IMR-90 (cell line): ENCODE data around the gene SBK2. TPM values are rescaled to one million over a fixed set of nuclear protein-coding genes. Genes with fewer than 3 reads are reported as not detected.

ENCODE experiments used
- ATAC-seq: fragments of 200-7000 bp; cut with Tn5 transposase; 2 replicates; pipeline ENCODE4 v1.9.1; 2020; ENCODE audit warnings: low read depth, mild to moderate bottlenecking, moderate library complexity
- BruUV-seq: library from RNA; stranded (reverse); fragments of 400-500 nt; replicated peaks from 2 replicates; lab custom pipeline; 2021; lab: Mats Ljungman, UMichigan
- CTCF ChIA-PET: fragments of 300-600 bp; formaldehyde crosslinking; extraction: SDS; loops from one replicate; lab custom pipeline; 2021; ENCODE audit warnings: antibody characterized with exemption; lab: Yijun Ruan, JAX
- POLR2A ChIA-PET: fragments of 300-600 bp; sonication (Branson Sonifier 250); formaldehyde crosslinking; loops from one replicate; lab custom pipeline; 2022; ENCODE audit warnings: antibody characterized with exemption; ENCODE audit not compliant: unreplicated experiment; lab: Charles Lee
- DNase-seq: peaks from one replicate; pipeline ENCODE4 v3.0.0; 2013
- H2AFZ ChIP-seq: replicated peaks from 2 replicates; pipeline ENCODE3; 2013; ENCODE audit warnings: low read length, mild to moderate bottlenecking; ENCODE audit not compliant: poor library complexity
- H2AK5ac ChIP-seq: 2 replicates; pipeline ENCODE4 v1.6.1; 2013; ENCODE audit warnings: low read depth, low read length, inconsistent platforms
- H2AK9ac ChIP-seq: replicated peaks from 2 replicates; pipeline ENCODE3; 2013; ENCODE audit warnings: mild to moderate bottlenecking, low read depth, low read length, moderate library complexity; ENCODE audit not compliant: poor library complexity
- H2BK120ac ChIP-seq: 2 replicates; pipeline ENCODE4 v1.6.1; 2013; ENCODE audit warnings: low read depth, low read length, inconsistent platforms
- H2BK15ac ChIP-seq: 3 replicates; pipeline ENCODE4 v1.6.1; 2013; ENCODE audit warnings: low read depth, low read length, inconsistent platforms
- H2BK20ac ChIP-seq: 2 replicates; pipeline ENCODE4 v1.6.1; 2013; ENCODE audit warnings: low read depth, mild to moderate bottlenecking, inconsistent platforms, low read length, moderate library complexity
- H2BK5ac ChIP-seq: 2 replicates; pipeline ENCODE4 v1.6.1; 2013; ENCODE audit warnings: mild to moderate bottlenecking, low read depth, low read length, inconsistent platforms; ENCODE audit not compliant: poor library complexity, severe bottlenecking
- H3K14ac ChIP-seq: replicated peaks from 2 replicates; pipeline ENCODE4 v1.6.1; 2013; ENCODE audit warnings: low read depth, low read length, inconsistent platforms
- H3K18ac ChIP-seq: 2 replicates; pipeline ENCODE4 v1.6.1; 2013; ENCODE audit warnings: low read depth, low read length, control low read depth
- H3K23ac ChIP-seq: 2 replicates; pipeline ENCODE4 v1.6.1; 2013; ENCODE audit warnings: low read depth, low read length, inconsistent platforms
- H3K27ac ChIP-seq: 2 replicates; pipeline ENCODE4 v1.5.1; 2013; ENCODE audit warnings: mild to moderate bottlenecking, control low read depth, low read length; ENCODE audit not compliant: insufficient read depth
- H3K27me3 ChIP-seq: 2 replicates; pipeline ENCODE4 v1.6.1; 2013; ENCODE audit warnings: low read length; ENCODE audit not compliant: control insufficient read depth, insufficient read depth
- H3K36me3 ChIP-seq: 2 replicates; pipeline ENCODE4 v1.6.1; 2013; ENCODE audit warnings: low read length, mixed read lengths; ENCODE audit not compliant: control insufficient read depth, insufficient read depth
- H3K4ac ChIP-seq: 2 replicates; pipeline ENCODE4 v1.6.1; 2013; ENCODE audit warnings: low read depth, low read length, inconsistent platforms
- H3K4me1 ChIP-seq: 2 replicates; pipeline ENCODE4 v1.6.1; 2013; ENCODE audit warnings: low read length, mixed read lengths; ENCODE audit not compliant: control insufficient read depth, insufficient read depth
- H3K4me2 ChIP-seq: 2 replicates; pipeline ENCODE4 v1.6.1; 2013; ENCODE audit warnings: low read depth, mild to moderate bottlenecking, control low read depth, low read length, moderate library complexity
- H3K4me3 ChIP-seq: 2 replicates; pipeline ENCODE4 v1.5.1; 2013; ENCODE audit warnings: low read depth, mild to moderate bottlenecking, control low read depth, low read length, moderate library complexity; ENCODE audit not compliant: insufficient read depth
- H3K56ac ChIP-seq: 2 replicates; pipeline ENCODE4 v1.6.1; 2013; ENCODE audit warnings: low read length, inconsistent platforms; ENCODE audit not compliant: insufficient read depth; ENCODE audit errors: extremely low read depth
- H3K79me1 ChIP-seq, 2 experiments: 2 replicates each; pipeline ENCODE4 v1.6.1; 2013; ENCODE audit warnings: low read length in 2 of 2, inconsistent platforms in 1 of 2, low read depth in 1 of 2
- H3K9ac ChIP-seq: 2 replicates; pipeline ENCODE4 v1.6.1; 2013; ENCODE audit warnings: low read depth, low read length, control low read depth
- H3K9me1 ChIP-seq: 2 replicates; pipeline ENCODE4 v1.6.1; 2013; ENCODE audit warnings: low read length, inconsistent platforms; ENCODE audit not compliant: insufficient read depth
- H3K9me3 ChIP-seq: 2 replicates; pipeline ENCODE4 v1.6.1; 2013; ENCODE audit warnings: low read length; ENCODE audit not compliant: control insufficient read depth, insufficient read depth
- H4K20me1 ChIP-seq: 2 replicates; pipeline ENCODE4 v1.6.1; 2013; ENCODE audit warnings: low read length, inconsistent platforms; ENCODE audit not compliant: insufficient read depth
- H4K5ac ChIP-seq: 2 replicates; pipeline ENCODE4 v1.6.1; 2013; ENCODE audit warnings: mild to moderate bottlenecking, low read depth, low read length, control low read depth
- H4K8ac ChIP-seq, 2 experiments: 2 replicates each; pipeline ENCODE4 v1.6.1; 2013; ENCODE audit warnings: low read depth in 2 of 2, low read length in 2 of 2, control low read depth in 1 of 2, inconsistent platforms in 1 of 2
- H4K91ac ChIP-seq: 2 replicates; pipeline ENCODE4 v1.6.1; 2013; ENCODE audit warnings: low read depth, low read length, inconsistent platforms; ENCODE audit not compliant: insufficient read depth
- CHD1 ChIP-seq: IDR thresholded peaks from 2 replicates; pipeline ENCODE4 v1.6.1; 2012; ENCODE audit warnings: low read depth, low read length, improper control_type of control experiment
- ELK1 ChIP-seq: fragments of 150-350 bp; IDR thresholded peaks from 2 replicates; pipeline ENCODE4 v1.6.1; 2016; ENCODE audit warnings: low read depth, mild to moderate bottlenecking, low read length, moderate library complexity, borderline replicate concordance
- FOS ChIP-seq: fragments of 150-350 bp; IDR thresholded peaks from 2 replicates; pipeline ENCODE4 v1.6.1; 2016; ENCODE audit warnings: low read depth, low read length
- MAFK ChIP-seq: IDR thresholded peaks from 2 replicates; pipeline ENCODE4 v1.6.1; 2012; ENCODE audit warnings: low read depth, low read length, improper control_type of control experiment
- MAZ ChIP-seq: IDR thresholded peaks from 2 replicates; pipeline ENCODE4 v1.6.1; 2012; ENCODE audit warnings: low read depth, mild to moderate bottlenecking, low read length, improper control_type of control experiment, moderate library complexity, borderline replicate concordance
- NFE2L2 ChIP-seq: fragments of 150-350 bp; IDR thresholded peaks from 2 replicates; pipeline ENCODE4 v1.6.1; 2016; ENCODE audit warnings: low read depth, mild to moderate bottlenecking, low read length
- POLR2A ChIP-seq: IDR thresholded peaks from 2 replicates; pipeline ENCODE4 v1.6.1; 2012; ENCODE audit warnings: mild to moderate bottlenecking, low read depth, low read length
- RAD21 ChIP-seq: IDR thresholded peaks from 2 replicates; pipeline ENCODE4 v1.6.1; 2012; ENCODE audit warnings: low read length, improper control_type of control experiment
- RCOR1 ChIP-seq: IDR thresholded peaks from 2 replicates; pipeline ENCODE4 v1.6.1; 2012; ENCODE audit warnings: mild to moderate bottlenecking, low read length, improper control_type of control experiment; ENCODE audit not compliant: insufficient replicate concordance
- RFX5 ChIP-seq: IDR thresholded peaks from 2 replicates; pipeline ENCODE4 v1.8.0; 2012; ENCODE audit warnings: low read depth, mild to moderate bottlenecking, low read length, moderate library complexity
- USF2 ChIP-seq: fragments of 150-350 bp; IDR thresholded peaks from 2 replicates; pipeline ENCODE4 v1.6.1; 2017; ENCODE audit warnings: mild to moderate bottlenecking, antibody characterized with exemption, low read length, low read depth
- WGBS, 2 experiments: methylation state at CpG; one replicate each; pipeline versions ENCODE4 v1.1.5 to v1.1.7; 2013; ENCODE audit warnings: missing lambda C conversion rate in 2 of 2; ENCODE audit not compliant: insufficient read length in 1 of 2; ENCODE audit errors: extremely low coverage in 2 of 2; 5-methylcytosine and 5-hydroxymethylcytosine counted together
- dilution Hi-C: fragments of 300-500 bp; cut with HindIII; formaldehyde crosslinking; loops from one replicate; pipeline ENCODE4 v1.14.3; 2018; ENCODE audit warnings: low sequenced_read_pairs; ENCODE audit not compliant: unreplicated experiment
- in situ Hi-C: fragments of 300-500 bp; cut with MboI; formaldehyde crosslinking; loops from 3 replicates; pipeline ENCODE4 v1.14.3; 2019; ENCODE audit warnings: low sequenced_read_pairs, inconsistent platforms, mixed read lengths
- intact Hi-C: fragments of 100-400 bp; cut with micrococcal nuclease; formaldehyde crosslinking; loops from 2 replicates; pipeline ENCODE4 v1.10.0; 2022
- polyA plus RNA-seq, 3 experiments: library from polyadenylated mRNA; depleted of rRNA; stranded (reverse); fragments of >200 nt; gene quantifications; 2 replicates each; pipeline ENCODE4 v1.2.3, GENCODE V29; 2012; ENCODE audit warnings: low replicate concordance in 1 of 3
- total RNA-seq: library from RNA; depleted of rRNA; stranded (reverse); fragments of >200 nt; gene quantifications from 2 replicates; pipeline ENCODE4 v1.2.3, GENCODE V29; 2012

Gene SBK2
- total and polyA plus RNA-seq, 2 of the 4 experiments (the other 2 are of a cell fraction) = 0.48 TPM; not detected in 1

GRCh38 chr19:55553217-55554182, 16.6 kb upstream of the SBK2 start:
- Histone ChIP-seq H3K23ac (peak overlapping the region; percentile 87), H3K9me1 (peaks cover 9% of the 10 kb centered on the region), H2AK5ac (peak overlapping the region; percentile 85), H3K4me3 (no peak overlapping the region), H3K4me2 (peak overlapping the region; percentile 33; the same call in 1 of the 2 replicates), H3K4me1 (peaks cover 18% of the 10 kb centered on the region), H3K56ac (no peak overlapping the region; the same call in 1 of the 2 replicates), H3K36me3 (no peaks in the 10 kb centered on the region), H4K5ac (peak overlapping the region; percentile 90), H2AK9ac (peak overlapping the region; percentile 44), H3K27me3 (no peaks in the 10 kb centered on the region; the same call in 1 of the 2 replicates), H3K14ac (peak overlapping the region; percentile 90), H3K9ac (peak overlapping the region; percentile 46; the same call in 1 of the 2 replicates), H2AFZ (peak overlapping the region; percentile 86), H2BK20ac (peak overlapping the region; percentile 95), H3K18ac (peak overlapping the region; percentile 76), H2BK5ac (peak overlapping the region; percentile 80), H3K4ac (peak overlapping the region; percentile 74), H2BK120ac (peak overlapping the region; percentile 88), H4K20me1 (no peaks in the 10 kb centered on the region), H3K9me3 (no peaks in the 10 kb centered on the region), H3K79me1 (no peaks in the 10 kb centered on the region; a peak in 1 of 4 replicates), H4K91ac (peak overlapping the region; percentile 88), H2BK15ac (peak overlapping the region; percentile 90; the same call in 2 of the 3 replicates), H3K27ac (peak overlapping the region; percentile 38), H4K8ac (peak overlapping the region in 1 of 2 experiments; percentile 95; a peak in 3 of 4 replicates)
- DNase-seq (no peak), ATAC-seq (no peak)
- no TSS peak for BruUV-seq
- no peak for TF ChIP-seq CHD1
- no peak for TF ChIP-seq MAZ
- no peak for TF ChIP-seq RCOR1
- TF ChIP-seq NFE2L2 = no peak
- no peak for TF ChIP-seq RAD21
- TF ChIP-seq MAFK = no peak
- TF ChIP-seq POLR2A = no peak
- no peak for TF ChIP-seq RFX5
- TF ChIP-seq FOS = no peak
- no peak for TF ChIP-seq ELK1
- no peak for TF ChIP-seq USF2
- intact Hi-C loops = loop anchor here (2.0 kb wide), 1 partner anchor 27 kb away; the partner anchor contains the start of gene ZNF579
- ChIA-PET POLR2A (interaction anchor here (1.1 kb wide), 1 partner anchor 71 kb away, joined by 3 read pairs; the partner anchor contains the start of gene ZNF784), CTCF (no interaction called here)
- WGBS, 2 experiments = 71% methylated on average over 8 of the region's 13 CpGs; no CpG with 5 or more reads in 1 of the 2 experiments
- dilution Hi-C loops = no loop called here
- in situ Hi-C loops = no loop called here
